Neural crest cell (in vitro differentiated cells): ENCODE data around the gene TEDC1. TPM values are rescaled to one million over a fixed set of nuclear protein-coding genes. Genes with fewer than 3 reads are reported as not detected.
A peak's percentile ranks its signal among the peaks of the same experiment; 100 is the strongest.

ENCODE experiments used
- DNase-seq: peaks from one replicate; pipeline ENCODE4 v3.0.0; 2021; ENCODE audit warnings: low read depth, mixed read lengths, low spot score
- H3K27ac Mint-ChIP-seq: one replicate; pipeline ENCODE4 v1.8.0; 2021; ENCODE audit warnings: mild to moderate bottlenecking, mixed read lengths; ENCODE audit not compliant: unreplicated experiment
- H3K27me3 Mint-ChIP-seq: 2 replicates; pipeline ENCODE4 v1.8.0; 2021; ENCODE audit warnings: low read depth, mild to moderate bottlenecking, mixed read lengths
- H3K36me3 Mint-ChIP-seq: 2 replicates; pipeline ENCODE4 v1.8.0; 2021; ENCODE audit warnings: low read depth, mild to moderate bottlenecking, mixed read lengths
- H3K4me1 Mint-ChIP-seq: 2 replicates; pipeline ENCODE4 v1.8.0; 2021; ENCODE audit warnings: mixed read lengths
- H3K4me3 Mint-ChIP-seq: one replicate; pipeline ENCODE4 v1.8.0; 2021; ENCODE audit warnings: mild to moderate bottlenecking, mixed read lengths
- H3K9me3 Mint-ChIP-seq: 2 replicates; pipeline ENCODE4 v1.8.0; 2021; ENCODE audit warnings: mixed read lengths
- total RNA-seq: library from RNA; stranded (reverse); gene quantifications from 2 replicates; pipeline ENCODE4 v1.2.1, GENCODE V29; 2021
- TF ChIP-seq, protein P1 (sequence below): fragments of 200-600 bp; sonication (generic); conservative IDR thresholded peaks from 2 replicates; pipeline ENCODE4 v1.5.0; 2021; ENCODE audit warnings: antibody characterized with exemption, mild to moderate bottlenecking

Gene TEDC1
- total RNA-seq, 1 donor from 2014 or later, result 44.9 TPM

DNA sequence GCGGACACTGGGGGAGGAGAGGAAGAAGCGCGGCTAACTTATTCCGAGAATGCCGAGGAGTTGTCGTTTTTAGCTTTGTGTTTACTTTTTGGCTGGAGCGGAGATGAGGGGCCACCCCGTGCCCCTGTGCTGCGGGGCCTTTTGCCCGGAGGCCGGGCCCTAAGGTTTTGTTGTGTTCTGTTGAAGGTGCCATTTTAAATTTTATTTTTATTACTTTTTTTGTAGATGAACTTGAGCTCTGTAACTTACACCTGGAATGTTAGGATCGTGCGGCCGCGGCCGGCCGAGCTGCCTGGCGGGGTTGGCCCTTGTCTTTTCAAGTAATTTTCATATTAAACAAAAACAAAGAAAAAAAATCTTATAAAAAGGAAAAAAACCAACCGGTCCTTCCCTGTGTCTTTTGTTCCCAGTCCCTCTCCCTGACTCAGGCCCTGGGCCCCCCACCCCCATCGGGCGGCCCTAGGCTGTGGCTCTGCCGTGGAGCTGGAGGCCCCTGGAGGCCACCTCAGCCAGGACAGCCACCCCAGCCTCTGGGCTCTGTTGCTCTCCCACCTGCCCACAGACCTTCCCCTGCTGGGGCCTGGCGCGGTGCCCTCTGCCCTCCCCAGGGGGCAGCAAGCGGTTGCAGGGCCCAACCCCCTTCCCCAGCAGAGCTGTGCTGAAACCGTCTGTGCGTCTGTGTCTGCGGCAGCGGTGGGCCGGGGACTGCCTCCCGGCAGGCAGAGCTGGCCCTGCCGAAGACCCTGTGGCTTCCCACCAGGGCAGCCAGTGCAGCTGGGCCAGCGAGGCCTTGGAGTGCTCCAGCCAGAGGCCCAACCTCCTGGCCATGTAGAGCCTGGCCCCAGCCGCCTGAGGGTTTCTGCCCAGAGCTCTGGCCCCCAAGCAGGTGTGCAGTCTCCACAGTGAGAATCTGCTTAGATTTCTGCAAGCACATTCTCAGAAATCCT, 20.4 kb upstream of the TEDC1 start:
- Mint-ChIP-seq H3K36me3 (no peaks in the 10 kb centered on the region), H3K9me3 (no peaks in the 10 kb centered on the region), H3K4me1 (no peaks in the 10 kb centered on the region), H3K4me3 (no peak overlapping the region), H3K27me3 (no peaks in the 10 kb centered on the region), H3K27ac (no peak overlapping the region)
- TF ChIP-seq, protein P1, sequence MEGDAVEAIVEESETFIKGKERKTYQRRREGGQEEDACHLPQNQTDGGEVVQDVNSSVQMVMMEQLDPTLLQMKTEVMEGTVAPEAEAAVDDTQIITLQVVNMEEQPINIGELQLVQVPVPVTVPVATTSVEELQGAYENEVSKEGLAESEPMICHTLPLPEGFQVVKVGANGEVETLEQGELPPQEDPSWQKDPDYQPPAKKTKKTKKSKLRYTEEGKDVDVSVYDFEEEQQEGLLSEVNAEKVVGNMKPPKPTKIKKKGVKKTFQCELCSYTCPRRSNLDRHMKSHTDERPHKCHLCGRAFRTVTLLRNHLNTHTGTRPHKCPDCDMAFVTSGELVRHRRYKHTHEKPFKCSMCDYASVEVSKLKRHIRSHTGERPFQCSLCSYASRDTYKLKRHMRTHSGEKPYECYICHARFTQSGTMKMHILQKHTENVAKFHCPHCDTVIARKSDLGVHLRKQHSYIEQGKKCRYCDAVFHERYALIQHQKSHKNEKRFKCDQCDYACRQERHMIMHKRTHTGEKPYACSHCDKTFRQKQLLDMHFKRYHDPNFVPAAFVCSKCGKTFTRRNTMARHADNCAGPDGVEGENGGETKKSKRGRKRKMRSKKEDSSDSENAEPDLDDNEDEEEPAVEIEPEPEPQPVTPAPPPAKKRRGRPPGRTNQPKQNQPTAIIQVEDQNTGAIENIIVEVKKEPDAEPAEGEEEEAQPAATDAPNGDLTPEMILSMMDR, result no peak
- no peak for DNase-seq

DNA sequence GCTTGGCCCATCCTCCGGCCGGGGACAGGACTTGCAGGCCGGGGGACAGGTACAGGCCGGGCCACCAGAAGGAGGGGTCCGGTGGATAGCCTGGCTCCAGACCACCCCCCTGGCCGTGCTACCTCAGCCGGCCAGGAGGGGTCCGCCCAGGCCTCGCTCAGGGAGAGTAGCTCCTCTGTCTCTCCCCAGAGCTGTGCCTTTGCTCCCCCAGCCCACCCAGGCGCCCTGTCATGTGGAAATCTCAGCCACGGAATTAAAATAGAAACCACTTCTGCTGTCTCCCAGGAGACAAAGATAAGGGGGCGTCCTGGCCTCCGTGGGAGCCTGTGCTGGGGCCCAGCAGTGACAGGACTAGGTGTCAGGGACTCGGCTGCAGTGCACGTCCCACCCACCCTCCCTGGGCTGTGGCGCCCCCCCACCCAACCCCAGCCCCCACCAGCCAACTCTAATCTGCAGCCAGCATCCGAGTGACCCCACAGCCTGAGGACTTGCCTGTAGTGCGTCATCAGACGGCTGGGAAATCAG, 19.7 kb upstream of the TEDC1 start:
- no peaks in the 10 kb centered on the region for H3K4me1 Mint-ChIP-seq
- H3K9me3 Mint-ChIP-seq, result no peaks in the 10 kb centered on the region
- H3K36me3 Mint-ChIP-seq, result no peaks in the 10 kb centered on the region
- no peak for DNase-seq
- H3K4me3 Mint-ChIP-seq, result peak overlapping the region; percentile 34
- no peak overlapping the region for H3K27ac Mint-ChIP-seq
- TF ChIP-seq, protein P1, result peak; percentile 44
- peaks cover 3% of the 10 kb centered on the region for H3K27me3 Mint-ChIP-seq

DNA sequence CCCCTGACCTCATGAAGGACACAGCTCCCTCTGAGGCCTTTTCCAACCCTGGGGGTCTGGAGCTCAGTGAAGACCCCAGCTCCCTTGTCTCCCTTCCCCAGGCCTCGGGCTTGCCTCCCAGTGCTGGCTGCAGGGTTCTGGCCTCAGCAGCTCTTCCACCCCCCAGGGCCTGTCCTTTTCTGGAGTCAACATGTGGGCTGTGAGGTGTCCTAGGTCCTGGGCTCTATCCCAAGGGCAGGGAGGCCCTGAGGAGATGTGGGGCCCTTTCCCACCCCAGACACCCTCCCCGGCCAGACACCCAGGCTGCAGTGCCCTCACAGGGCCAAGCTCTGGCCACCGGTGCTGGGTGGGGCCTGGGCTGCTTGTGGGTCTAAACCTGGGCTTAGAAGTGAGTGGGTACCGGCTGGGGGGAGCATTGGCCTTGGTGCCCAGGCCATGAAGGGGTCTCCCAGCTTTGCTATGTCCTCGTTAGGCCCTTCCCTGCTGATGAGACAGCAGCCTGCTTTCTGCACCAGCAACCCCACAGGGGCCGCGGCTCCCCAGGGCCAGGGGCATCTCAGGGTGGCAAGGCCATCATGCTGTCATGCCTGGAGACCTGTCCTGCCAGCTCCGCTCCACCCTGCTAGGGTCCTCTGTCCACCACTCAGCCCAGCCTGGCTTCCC, 19.1 kb upstream of the TEDC1 start:
- Mint-ChIP-seq H3K4me3 (peak overlapping the region; percentile 44), H3K36me3 (no peaks in the 10 kb centered on the region), H3K27me3 (peaks cover 4% of the 10 kb centered on the region), H3K27ac (no peak overlapping the region), H3K4me1 (no peaks in the 10 kb centered on the region), H3K9me3 (no peaks in the 10 kb centered on the region)
- no peak for DNase-seq
- TF ChIP-seq, protein P1, result no peak

DNA sequence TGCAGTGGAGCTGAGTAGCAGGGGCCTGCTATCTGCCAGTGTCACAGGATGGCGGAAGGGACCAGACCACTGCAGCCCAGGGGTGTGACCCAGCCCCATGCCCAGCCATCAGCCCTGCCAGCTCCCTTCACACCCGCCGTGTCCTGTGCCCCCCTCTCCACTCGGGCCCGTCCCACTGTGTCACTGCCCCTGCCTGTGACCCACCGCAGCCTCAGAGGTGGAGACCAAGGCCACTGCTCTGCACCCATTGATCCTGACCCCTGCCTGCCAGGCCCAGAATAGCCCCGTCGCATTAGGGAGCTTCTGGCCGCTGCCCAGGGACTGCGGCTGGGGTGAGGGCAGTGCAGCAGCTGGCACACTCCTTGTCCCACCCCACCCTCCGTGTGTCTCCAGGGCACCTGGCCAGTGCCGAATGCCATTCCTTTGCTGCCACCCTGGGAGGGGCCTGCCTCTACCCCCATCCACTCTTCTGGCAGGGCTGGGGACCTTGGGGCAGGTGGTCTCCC, 18.5 kb upstream of the TEDC1 start:
- peaks cover 9% of the 10 kb centered on the region for H3K27me3 Mint-ChIP-seq
- H3K27ac Mint-ChIP-seq, result no peak overlapping the region
- DNase-seq, result no peak
- H3K4me3 Mint-ChIP-seq, result peak overlapping the region; percentile 44
- no peaks in the 10 kb centered on the region for H3K36me3 Mint-ChIP-seq
- no peaks in the 10 kb centered on the region for H3K9me3 Mint-ChIP-seq
- H3K4me1 Mint-ChIP-seq, result no peaks in the 10 kb centered on the region
- TF ChIP-seq, protein P1, result no peak

DNA sequence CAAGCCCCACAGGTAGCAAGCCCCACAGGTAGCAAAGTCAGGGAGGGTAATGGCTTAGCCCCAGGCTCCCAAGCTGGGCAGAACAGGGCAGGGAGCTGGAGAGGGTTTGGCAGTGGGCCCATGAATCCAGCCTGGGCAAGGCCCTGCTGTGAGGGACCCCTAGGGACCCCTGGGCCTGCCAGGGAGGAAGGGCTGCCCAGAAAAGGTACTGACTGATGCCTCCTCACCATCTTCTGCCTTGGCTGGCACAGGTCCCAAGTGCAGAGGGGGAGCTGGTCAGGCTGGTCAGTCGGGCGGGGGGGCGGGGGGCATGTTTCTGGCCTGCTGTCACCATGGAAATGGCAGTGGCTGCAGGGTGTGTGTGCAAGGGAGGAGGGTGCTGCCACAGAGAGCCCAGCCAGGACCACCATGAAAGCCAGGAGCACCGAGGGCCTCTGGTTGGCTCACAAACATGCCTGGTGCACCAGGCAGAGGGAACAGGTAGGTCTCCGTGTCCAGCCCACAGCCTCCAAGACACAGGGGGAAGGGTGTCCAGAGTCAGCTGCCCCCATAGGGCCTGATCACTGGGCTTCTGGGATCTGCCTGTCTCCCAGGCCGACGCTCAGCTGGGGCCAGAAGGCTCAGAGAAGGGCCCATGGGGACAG, 17.9 kb upstream of the TEDC1 start:
- TF ChIP-seq, protein P1, result no peak
- Mint-ChIP-seq H3K36me3 (no peaks in the 10 kb centered on the region), H3K27ac (no peak overlapping the region), H3K4me1 (no peaks in the 10 kb centered on the region), H3K27me3 (peaks cover 9% of the 10 kb centered on the region), H3K9me3 (no peaks in the 10 kb centered on the region), H3K4me3 (peak overlapping the region; percentile 64)
- DNase-seq, result no peak
